Measurements from ENCODE around the gene NFE2. TPM values are rescaled to one million over a fixed set of nuclear protein-coding genes. Genes with fewer than 3 reads are reported as not detected.

The NFE2 gene
- total and polyA plus RNA-seq, 4 experiments from 2014 or later, result 0.25 TPM; not detected in 3

- Histone ChIP-seq H3K4me3 (ENCODE audit: low read length in 2 of 2) (no peak overlapping the region), H3K27me3 (ENCODE audit: insufficient read depth, low read length) (peaks cover 19% of the 10 kb centered on the region), H3K9me3 (ENCODE audit: control insufficient read depth in 1 of 2, low read length in 2 of 2) (no peaks in the 10 kb centered on the region), H3K4me1 (ENCODE audit: insufficient read depth, low read length) (peaks cover 20% of the 10 kb centered on the region), H3K36me3 (ENCODE audit: insufficient read depth, low read length) (no peaks in the 10 kb centered on the region), H3K27ac (ENCODE audit: low read depth, low read length) (no peak overlapping the region)
- H3K9me3 Mint-ChIP-seq, result no peaks in the 10 kb centered on the region
- H3K27ac Mint-ChIP-seq, result no peak overlapping the region
- CTCF ChIA-PET (ENCODE audit: partially characterized antibody), result interaction anchor here (0.6 to 1.9 kb wide), 9 partner anchors 9 to 80 kb away, joined by 3 to 8 read pairs (median 5); partner anchors contain the start of gene COPZ1
- DNase-seq, result no peak
- H3K4me3 Mint-ChIP-seq, result peak overlapping the region in 1 of 8 donors; percentile 32
- peaks cover 19 to 42% of the 10 kb centered on the region in 2 donors for H3K27me3 Mint-ChIP-seq
- H3K36me3 Mint-ChIP-seq, result no peaks in the 10 kb centered on the region
- intact Hi-C loops (cut with micrococcal nuclease), result no loop called here
- H3K4me1 Mint-ChIP-seq, result peaks cover 7 to 35% (median 18%) of the 10 kb centered on the region in 4 donors
- POLR2A ChIA-PET (ENCODE audit: partially characterized antibody), result interaction anchor here (1.1 to 4.5 kb wide), 3 partner anchors 10 to 26 kb away, joined by 5 to 16 read pairs (median 12); partner anchors contain the start of genes CBX5, COPZ1 and HNRNPA1
Observed at GRCh38 chr12:54298904-54299303, 1.9 kb downstream of the NFE2 start.

GRCh38 chr12:54296393-54297099 is 4.3 kb downstream of the NFE2 start:
- intact Hi-C loops (cut with micrococcal nuclease), result no loop called here
- H3K27me3 ChIP-seq (ENCODE audit: insufficient read depth, low read length), result peaks cover 15% of the 10 kb centered on the region
- no peaks in the 10 kb centered on the region for H3K9me3 ChIP-seq (ENCODE audit: control insufficient read depth in 1 of 2, low read length in 2 of 2)
- Mint-ChIP-seq H3K27me3 (peaks cover 15 to 26% of the 10 kb centered on the region in 2 donors), H3K9me3 (peaks cover 0 to 2% (median 0%) of the 10 kb centered on the region in 8 donors), H3K4me3 (no peak overlapping the region), H3K36me3 (no peaks in the 10 kb centered on the region), H3K27ac (peak overlapping the region in 2 of 7 donors; percentile 16 to 36), H3K4me1 (peaks cover 7 to 22% (median 16%) of the 10 kb centered on the region in 4 donors)
- DNase-seq, result no peak
- CTCF ChIA-PET (ENCODE audit: partially characterized antibody), result interaction anchor here (0.6 to 8.3 kb wide), 13 partner anchors 11 to 1937 kb away, joined by 3 to 110 read pairs (median 4); partner anchors contain the start of genes CBX5 and HNRNPA1
- peaks cover 18% of the 10 kb centered on the region for H3K4me1 ChIP-seq (ENCODE audit: insufficient read depth, low read length)
- POLR2A ChIA-PET (ENCODE audit: partially characterized antibody), result interaction anchor here (0.7 to 0.8 kb wide), 2 partner anchors 10 to 63 kb away, joined by 4 to 5 read pairs; no protein-coding TSS in a partner anchor
- H3K27ac ChIP-seq (ENCODE audit: low read depth, low read length), result no peak overlapping the region
- no peaks in the 10 kb centered on the region for H3K36me3 ChIP-seq (ENCODE audit: insufficient read depth, low read length)
- no peak overlapping the region for H3K4me3 ChIP-seq (ENCODE audit: low read length in 2 of 2)

GRCh38 chr12:54294953-54295566 is 5.8 kb downstream of the NFE2 start:
- POLR2A ChIA-PET (ENCODE audit: partially characterized antibody), result interaction anchor here (0.5 to 2.3 kb wide), 3 partner anchors 64 to 85 kb away, joined by 3 to 14 read pairs (median 5); no protein-coding TSS in a partner anchor
- Mint-ChIP-seq H3K4me3 (no peak overlapping the region), H3K9me3 (peaks cover 0 to 2% (median 0%) of the 10 kb centered on the region in 8 donors), H3K36me3 (no peaks in the 10 kb centered on the region), H3K27me3 (peaks cover 6 to 17% of the 10 kb centered on the region in 2 donors), H3K4me1 (peaks cover 4 to 12% (median 8%) of the 10 kb centered on the region in 4 donors), H3K27ac (no peak overlapping the region)
- Histone ChIP-seq H3K27ac (ENCODE audit: low read depth, low read length) (no peak overlapping the region), H3K9me3 (ENCODE audit: control insufficient read depth in 1 of 2, low read length in 2 of 2) (no peaks in the 10 kb centered on the region), H3K4me3 (ENCODE audit: low read length in 2 of 2) (no peak overlapping the region), H3K36me3 (ENCODE audit: insufficient read depth, low read length) (no peaks in the 10 kb centered on the region), H3K4me1 (ENCODE audit: insufficient read depth, low read length) (peaks cover 7% of the 10 kb centered on the region), H3K27me3 (ENCODE audit: insufficient read depth, low read length) (peaks cover under 1% of the 10 kb centered on the region)
- DNase-seq, result no peak
- CTCF ChIA-PET (ENCODE audit: partially characterized antibody), result interaction anchor here (1.0 to 8.3 kb wide), 15 partner anchors 10 to 104 kb away, joined by 3 to 110 read pairs (median 18); partner anchors contain the start of genes CBX5, COPZ1 and HNRNPA1
- intact Hi-C loops (cut with micrococcal nuclease), result loop anchor here (1.0 to 5.0 kb wide), 3 partner anchors 38 to 73 kb away; no protein-coding TSS in a partner anchor

- H3K36me3 ChIP-seq (ENCODE audit: insufficient read depth, low read length), result no peaks in the 10 kb centered on the region
- ChIA-PET POLR2A (ENCODE audit: partially characterized antibody) (interaction anchor here (1.4 to 6.4 kb wide), 4 partner anchors 14 to 74 kb away, joined by 4 to 61 read pairs (median 10); partner anchors contain the start of genes CBX5 and HNRNPA1), CTCF (ENCODE audit: partially characterized antibody) (interaction anchor here (0.7 to 8.3 kb wide), 29 partner anchors 9 to 241 kb away, joined by 3 to 110 read pairs (median 6); partner anchors contain the start of genes CBX5, COPZ1 and HNRNPA1)
- Mint-ChIP-seq H3K36me3 (no peaks in the 10 kb centered on the region), H3K27me3 (peaks cover 2 to 10% of the 10 kb centered on the region in 2 donors), H3K4me3 (no peak overlapping the region), H3K27ac (no peak overlapping the region), H3K9me3 (peaks cover 0 to 2% (median 0%) of the 10 kb centered on the region in 8 donors), H3K4me1 (peaks cover 4 to 8% (median 6%) of the 10 kb centered on the region in 4 donors)
- intact Hi-C loops (cut with micrococcal nuclease), result loop anchor here (1.0 to 5.0 kb wide), 3 partner anchors 37 to 74 kb away; no protein-coding TSS in a partner anchor
- no peak overlapping the region for H3K4me3 ChIP-seq (ENCODE audit: low read length in 2 of 2)
- DNase-seq, result peak; percentile 40 to 50 (median 45)
- H3K9me3 ChIP-seq (ENCODE audit: control insufficient read depth in 1 of 2, low read length in 2 of 2), result no peaks in the 10 kb centered on the region
- H3K27ac ChIP-seq (ENCODE audit: low read depth, low read length), result no peak overlapping the region
- H3K4me1 ChIP-seq (ENCODE audit: insufficient read depth, low read length), result peaks cover 7% of the 10 kb centered on the region
- no peaks in the 10 kb centered on the region for H3K27me3 ChIP-seq (ENCODE audit: insufficient read depth, low read length)
Observed at GRCh38 chr12:54294152-54294952, 6.5 kb downstream of the NFE2 start.

GRCh38 chr12:54292931-54293241 is 7.9 kb downstream of the NFE2 start:
- no peaks in the 10 kb centered on the region for H3K27me3 ChIP-seq (ENCODE audit: insufficient read depth, low read length)
- no peak overlapping the region for H3K4me3 ChIP-seq (ENCODE audit: low read length in 2 of 2)
- no peak for DNase-seq
- Mint-ChIP-seq H3K4me1 (peaks cover 3 to 6% (median 3%) of the 10 kb centered on the region in 4 donors), H3K9me3 (peaks cover 0 to 2% (median 0%) of the 10 kb centered on the region in 8 donors), H3K27me3 (peaks cover 0 to 3% of the 10 kb centered on the region in 2 donors), H3K4me3 (no peak overlapping the region), H3K36me3 (peaks cover 0 to 5% of the 10 kb centered on the region in 2 donors), H3K27ac (peak overlapping the region in 1 of 7 donors; percentile 8)
- ChIA-PET CTCF (ENCODE audit: partially characterized antibody) (interaction anchor here (0.9 to 8.3 kb wide), 24 partner anchors 8 to 162 kb away, joined by 3 to 110 read pairs (median 8); partner anchors contain the start of genes CBX5, COPZ1 and HNRNPA1), POLR2A (ENCODE audit: partially characterized antibody) (interaction anchor here (1.0 to 6.4 kb wide), 6 partner anchors 9 to 69 kb away, joined by 3 to 61 read pairs (median 5); partner anchors contain the start of genes CBX5, COPZ1 and HNRNPA1)
- H3K27ac ChIP-seq (ENCODE audit: low read depth, low read length), result no peak overlapping the region
- peaks cover 4% of the 10 kb centered on the region for H3K4me1 ChIP-seq (ENCODE audit: insufficient read depth, low read length)
- intact Hi-C loops (cut with micrococcal nuclease), result loop anchor here (5.0 kb wide), 1 partner anchor 36 kb away; no protein-coding TSS in a partner anchor
- no peaks in the 10 kb centered on the region for H3K9me3 ChIP-seq (ENCODE audit: control insufficient read depth in 1 of 2, low read length in 2 of 2)
- peaks cover 4% of the 10 kb centered on the region for H3K36me3 ChIP-seq (ENCODE audit: insufficient read depth, low read length)
